HEK293 (cell line): ENCODE measurements around the gene PRKAG2.

Experiments
- CTCF ChIA-PET: fragments of 350-600 bp; formaldehyde crosslinking; extraction: SDS; loops from one replicate; lab custom pipeline; 2021; ENCODE audit warnings: antibody characterized with exemption; lab: Yijun Ruan, JAX
- POLR2A ChIA-PET: fragments of 300-600 bp; formaldehyde crosslinking; extraction: SDS; loops from one replicate; lab custom pipeline; 2020; ENCODE audit warnings: antibody characterized with exemption, inconsistent platforms; lab: Yijun Ruan, JAX
- H3K27ac ChIP-seq: fragments of 200-500 bp; sonication (Bioruptor generic); 2 replicates; pipeline ENCODE4 v1.5.1; 2014; ENCODE audit warnings: low read depth, low read length, control low read depth, inconsistent platforms; ENCODE audit errors: extremely low read depth
- H3K36me3 ChIP-seq, 2 experiments: fragments of 200-500 bp in 1 of 2; sonication (Bioruptor generic) in 1 of 2; 1 replicate in 1 of 2; 2 replicates in 1 of 2; pipeline ENCODE4 v1.5.1; 2014 to 2017; ENCODE audit warnings: inconsistent platforms in 2 of 2, low read length in 2 of 2; ENCODE audit not compliant: control insufficient read depth in 2 of 2, insufficient read depth in 1 of 2
- H3K4me1 ChIP-seq: fragments of 200-500 bp; sonication (Bioruptor generic); 2 replicates; pipeline ENCODE4 v1.5.1; 2014; ENCODE audit warnings: mild to moderate bottlenecking, low read length, inconsistent platforms; ENCODE audit not compliant: control insufficient read depth, insufficient read depth
- H3K4me3 ChIP-seq: 2 replicates; pipeline ENCODE4 v1.5.1; 2011; ENCODE audit warnings: low read depth, mild to moderate bottlenecking, control low read depth, low read length, moderate library complexity
- H3K9me3 ChIP-seq: fragments of 200-500 bp; sonication (Bioruptor generic); 2 replicates; pipeline ENCODE4 v1.5.1; 2014; ENCODE audit warnings: low read depth, low read length, inconsistent platforms; ENCODE audit not compliant: control insufficient read depth, insufficient read depth
- GFI1B ChIP-seq: fragments of 450-650 bp; formaldehyde crosslinking; IDR thresholded peaks from 2 replicates; pipeline ENCODE4 v1.5.1; 2016; ENCODE audit warnings: missing biosample characterization, missing genetic modification characterization
- GLI4 ChIP-seq: fragments of 450-650 bp; formaldehyde crosslinking; IDR thresholded peaks from 2 replicates; pipeline ENCODE4 v1.5.1; 2016; ENCODE audit warnings: missing biosample characterization, missing genetic modification characterization
- OSR2 ChIP-seq: fragments of 450-650 bp; formaldehyde crosslinking; IDR thresholded peaks from 2 replicates; pipeline ENCODE4 v1.5.1; 2016; ENCODE audit warnings: missing biosample characterization, missing genetic modification characterization
- PRDM1 ChIP-seq: fragments of 450-650 bp; formaldehyde crosslinking; IDR thresholded peaks from 2 replicates; pipeline ENCODE4; 2016; ENCODE audit warnings: missing biosample characterization, missing genetic modification characterization
- SCRT2 ChIP-seq: fragments of 450-650 bp; formaldehyde crosslinking; IDR thresholded peaks from 2 replicates; pipeline ENCODE4 v1.5.1; 2016; ENCODE audit warnings: missing biosample characterization, missing genetic modification characterization
- SP2 ChIP-seq: fragments of 450-650 bp; formaldehyde crosslinking; IDR thresholded peaks from 2 replicates; pipeline ENCODE4 v1.5.1; 2016; ENCODE audit warnings: missing biosample characterization, missing genetic modification characterization
- ZFP3 ChIP-seq: fragments of 450-650 bp; formaldehyde crosslinking; IDR thresholded peaks from 2 replicates; pipeline ENCODE4 v1.5.1; 2016; ENCODE audit warnings: low read depth, missing biosample characterization, missing genetic modification characterization
- ZNF132 ChIP-seq: fragments of 450-650 bp; formaldehyde crosslinking; IDR thresholded peaks from 2 replicates; pipeline ENCODE4 v1.5.1; 2017; ENCODE audit warnings: missing biosample characterization, missing genetic modification characterization, borderline replicate concordance
- ZNF16 ChIP-seq: fragments of 450-650 bp; formaldehyde crosslinking; IDR thresholded peaks from 2 replicates; pipeline ENCODE4 v1.5.1; 2016; ENCODE audit warnings: low read depth, missing biosample characterization, missing genetic modification characterization
- ZNF239 ChIP-seq: fragments of 450-650 bp; formaldehyde crosslinking; IDR thresholded peaks from 2 replicates; pipeline ENCODE4 v1.5.1; 2016; ENCODE audit warnings: missing biosample characterization, missing genetic modification characterization
- ZNF248 ChIP-seq: fragments of 450-650 bp; formaldehyde crosslinking; IDR thresholded peaks from 2 replicates; pipeline ENCODE4 v1.5.1; 2017; ENCODE audit warnings: missing biosample characterization, missing genetic modification characterization
- ZNF266 ChIP-seq: fragments of 450-650 bp; formaldehyde crosslinking; IDR thresholded peaks from 2 replicates; pipeline ENCODE4 v1.5.1; 2016; ENCODE audit warnings: missing biosample characterization, missing genetic modification characterization, low read depth
- ZNF416 ChIP-seq: fragments of 450-650 bp; formaldehyde crosslinking; IDR thresholded peaks from 2 replicates; pipeline ENCODE4 v1.5.1; 2016; ENCODE audit warnings: missing biosample characterization, missing genetic modification characterization
- ZNF501 ChIP-seq: fragments of 450-650 bp; formaldehyde crosslinking; IDR thresholded peaks from 2 replicates; pipeline ENCODE4 v1.5.1; 2016; ENCODE audit warnings: missing biosample characterization, missing genetic modification characterization
- ZNF571 ChIP-seq: fragments of 450-650 bp; formaldehyde crosslinking; IDR thresholded peaks from 2 replicates; pipeline ENCODE4 v1.5.0; 2017; ENCODE audit warnings: missing biosample characterization, missing genetic modification characterization
- ZNF596 ChIP-seq: fragments of 450-650 bp; IDR thresholded peaks from 2 replicates; pipeline ENCODE4 v1.5.0; 2018; ENCODE audit warnings: missing biosample characterization, mild to moderate bottlenecking, missing genetic modification characterization, moderate library complexity
- ZNF654 ChIP-seq: fragments of 450-650 bp; formaldehyde crosslinking; IDR thresholded peaks from 2 replicates; pipeline ENCODE4 v1.5.1; 2016; ENCODE audit warnings: low read depth, missing biosample characterization, missing genetic modification characterization
- TF ChIP-seq, protein P1 (sequence below): fragments of 450-650 bp; IDR thresholded peaks from 2 replicates; pipeline ENCODE4 v1.5.1; 2018; ENCODE audit warnings: missing biosample characterization, mild to moderate bottlenecking, missing genetic modification characterization
- TF ChIP-seq, protein P2 (sequence below): fragments of 450-650 bp; formaldehyde crosslinking; IDR thresholded peaks from 2 replicates; pipeline ENCODE4 v1.5.1; 2016; ENCODE audit warnings: missing biosample characterization, missing genetic modification characterization
- TF ChIP-seq, protein P3 (sequence below): fragments of 450-650 bp; formaldehyde crosslinking; IDR thresholded peaks from 2 replicates; pipeline ENCODE4 v1.5.1; 2016; ENCODE audit warnings: missing biosample characterization, missing genetic modification characterization
- TF ChIP-seq, protein P4 (sequence below): fragments of 450-650 bp; formaldehyde crosslinking; IDR thresholded peaks from 2 replicates; pipeline ENCODE4 v1.5.1; 2016; ENCODE audit warnings: missing biosample characterization, missing genetic modification characterization
- TF ChIP-seq, protein P5 (sequence below): fragments of 450-650 bp; formaldehyde crosslinking; IDR thresholded peaks from 2 replicates; pipeline ENCODE4 v1.5.1; 2016; ENCODE audit warnings: missing biosample characterization, missing genetic modification characterization

Gene PRKAG2

DNA sequence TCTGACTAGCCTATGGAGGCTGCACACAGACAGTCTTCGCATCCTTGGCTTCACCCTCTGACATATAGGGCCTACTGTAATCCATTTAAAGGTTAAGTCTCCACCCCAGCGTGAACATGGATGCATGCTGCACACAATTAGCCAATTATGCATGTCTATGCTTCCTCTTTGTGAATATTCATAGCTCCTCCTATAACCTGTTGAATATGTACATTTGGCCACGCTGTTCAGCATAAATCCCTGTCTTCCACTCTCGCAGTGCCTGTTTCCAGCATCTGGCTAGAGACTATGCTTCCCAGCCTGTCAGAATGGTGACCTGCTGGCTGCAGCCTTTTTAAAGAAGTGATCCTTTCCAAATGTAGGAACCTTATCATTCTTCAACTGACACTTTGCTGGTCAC, 106.7 kb downstream of the PRKAG2 start:
- Histone ChIP-seq H3K27ac (no peak overlapping the region), H3K36me3 (no peaks in the 10 kb centered on the region), H3K4me3 (no peak overlapping the region), H3K9me3 (no peaks in the 10 kb centered on the region), H3K4me1 (no peaks in the 10 kb centered on the region)
- POLR2A ChIA-PET, result no interaction called here
- peak; percentile 59; the same call in 1 of the 2 replicates for TF ChIP-seq SCRT2 (tag by site-specific recombination)
- no peak for TF ChIP-seq OSR2
- no peak for TF ChIP-seq ZNF248 (tag by site-specific recombination)
- no peak for TF ChIP-seq ZFP3
- TF ChIP-seq, protein P1, sequence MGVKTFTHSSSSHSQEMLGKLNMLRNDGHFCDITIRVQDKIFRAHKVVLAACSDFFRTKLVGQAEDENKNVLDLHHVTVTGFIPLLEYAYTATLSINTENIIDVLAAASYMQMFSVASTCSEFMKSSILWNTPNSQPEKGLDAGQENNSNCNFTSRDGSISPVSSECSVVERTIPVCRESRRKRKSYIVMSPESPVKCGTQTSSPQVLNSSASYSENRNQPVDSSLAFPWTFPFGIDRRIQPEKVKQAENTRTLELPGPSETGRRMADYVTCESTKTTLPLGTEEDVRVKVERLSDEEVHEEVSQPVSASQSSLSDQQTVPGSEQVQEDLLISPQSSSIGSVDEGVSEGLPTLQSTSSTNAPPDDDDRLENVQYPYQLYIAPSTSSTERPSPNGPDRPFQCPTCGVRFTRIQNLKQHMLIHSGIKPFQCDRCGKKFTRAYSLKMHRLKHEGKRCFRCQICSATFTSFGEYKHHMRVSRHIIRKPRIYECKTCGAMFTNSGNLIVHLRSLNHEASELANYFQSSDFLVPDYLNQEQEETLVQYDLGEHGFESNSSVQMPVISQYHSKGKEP (tag by site-specific recombination), result no peak
- CTCF ChIA-PET, result interaction anchor here (1.1 to 4.6 kb wide), 2 partner anchors 10 to 12 kb away, joined by 4 to 26 read pairs; no protein-coding TSS in a partner anchor

DNA sequence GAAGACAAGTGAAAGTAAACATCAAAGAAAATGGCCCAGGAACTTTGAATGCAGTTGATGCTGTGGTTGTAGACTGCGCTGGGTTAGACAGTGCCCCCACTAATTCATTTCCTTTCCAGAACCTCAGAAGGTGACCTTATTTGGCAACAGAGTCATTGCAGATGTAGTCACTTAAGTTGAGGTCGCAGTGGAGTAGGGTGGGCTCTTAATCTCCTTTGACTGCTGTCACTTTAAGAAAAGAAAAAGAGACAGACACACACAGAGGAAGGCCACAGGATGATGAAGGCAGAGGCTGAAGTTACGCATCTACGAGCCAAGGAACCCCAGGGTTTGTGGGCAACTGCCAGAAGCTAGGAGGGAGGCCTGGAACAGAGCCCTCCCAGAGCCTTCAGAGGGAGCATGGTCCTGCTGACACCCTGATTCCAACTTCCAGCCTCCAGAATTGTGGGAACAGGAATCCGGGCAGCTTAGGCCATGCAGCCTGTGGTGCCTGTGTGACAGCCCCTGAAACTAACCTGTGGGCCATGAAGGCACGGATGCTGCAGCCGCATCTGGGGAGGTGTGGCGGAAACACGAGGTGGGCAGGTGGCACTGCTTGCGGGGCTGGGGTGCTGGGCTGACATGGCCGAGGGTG, 107.6 kb downstream of the PRKAG2 start:
- Histone ChIP-seq H3K4me3 (no peak overlapping the region), H3K36me3 (no peaks in the 10 kb centered on the region), H3K4me1 (no peaks in the 10 kb centered on the region), H3K27ac (no peak overlapping the region), H3K9me3 (no peaks in the 10 kb centered on the region)
- CTCF ChIA-PET, result interaction anchor here (1.1 to 4.6 kb wide), 4 partner anchors 9 to 14 kb away, joined by 4 to 26 read pairs (median 18); no protein-coding TSS in a partner anchor
- POLR2A ChIA-PET, result no interaction called here
- TF ChIP-seq ZNF571 (tag by site-specific recombination) (no peak), PRDM1 (tag by site-specific recombination) (no peak), ZNF239 (tag by site-specific recombination) (no peak), SP2 (tag by site-specific recombination) (no peak), ZNF654 (tag by site-specific recombination) (no peak), ZNF132 (tag by site-specific recombination) (no peak), ZNF501 (tag by site-specific recombination) (no peak), ZNF596 (tag by site-specific recombination) (no peak), GLI4 (tag by site-specific recombination) (no peak), GFI1B (tag by site-specific recombination) (no peak), ZNF16 (tag by site-specific recombination) (no peak), ZNF416 (tag by site-specific recombination) (no peak), ZNF266 (tag by site-specific recombination) (no peak)
- TF ChIP-seq, protein P2, sequence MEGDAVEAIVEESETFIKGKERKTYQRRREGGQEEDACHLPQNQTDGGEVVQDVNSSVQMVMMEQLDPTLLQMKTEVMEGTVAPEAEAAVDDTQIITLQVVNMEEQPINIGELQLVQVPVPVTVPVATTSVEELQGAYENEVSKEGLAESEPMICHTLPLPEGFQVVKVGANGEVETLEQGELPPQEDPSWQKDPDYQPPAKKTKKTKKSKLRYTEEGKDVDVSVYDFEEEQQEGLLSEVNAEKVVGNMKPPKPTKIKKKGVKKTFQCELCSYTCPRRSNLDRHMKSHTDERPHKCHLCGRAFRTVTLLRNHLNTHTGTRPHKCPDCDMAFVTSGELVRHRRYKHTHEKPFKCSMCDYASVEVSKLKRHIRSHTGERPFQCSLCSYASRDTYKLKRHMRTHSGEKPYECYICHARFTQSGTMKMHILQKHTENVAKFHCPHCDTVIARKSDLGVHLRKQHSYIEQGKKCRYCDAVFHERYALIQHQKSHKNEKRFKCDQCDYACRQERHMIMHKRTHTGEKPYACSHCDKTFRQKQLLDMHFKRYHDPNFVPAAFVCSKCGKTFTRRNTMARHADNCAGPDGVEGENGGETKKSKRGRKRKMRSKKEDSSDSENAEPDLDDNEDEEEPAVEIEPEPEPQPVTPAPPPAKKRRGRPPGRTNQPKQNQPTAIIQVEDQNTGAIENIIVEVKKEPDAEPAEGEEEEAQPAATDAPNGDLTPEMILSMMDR (tag by site-specific recombination), result no peak
- TF ChIP-seq, protein P3, sequence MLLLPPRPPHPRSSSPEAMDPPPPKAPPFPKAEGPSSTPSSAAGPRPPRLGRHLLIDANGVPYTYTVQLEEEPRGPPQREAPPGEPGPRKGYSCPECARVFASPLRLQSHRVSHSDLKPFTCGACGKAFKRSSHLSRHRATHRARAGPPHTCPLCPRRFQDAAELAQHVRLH (tag by site-specific recombination), result no peak
- TF ChIP-seq, protein P4, sequence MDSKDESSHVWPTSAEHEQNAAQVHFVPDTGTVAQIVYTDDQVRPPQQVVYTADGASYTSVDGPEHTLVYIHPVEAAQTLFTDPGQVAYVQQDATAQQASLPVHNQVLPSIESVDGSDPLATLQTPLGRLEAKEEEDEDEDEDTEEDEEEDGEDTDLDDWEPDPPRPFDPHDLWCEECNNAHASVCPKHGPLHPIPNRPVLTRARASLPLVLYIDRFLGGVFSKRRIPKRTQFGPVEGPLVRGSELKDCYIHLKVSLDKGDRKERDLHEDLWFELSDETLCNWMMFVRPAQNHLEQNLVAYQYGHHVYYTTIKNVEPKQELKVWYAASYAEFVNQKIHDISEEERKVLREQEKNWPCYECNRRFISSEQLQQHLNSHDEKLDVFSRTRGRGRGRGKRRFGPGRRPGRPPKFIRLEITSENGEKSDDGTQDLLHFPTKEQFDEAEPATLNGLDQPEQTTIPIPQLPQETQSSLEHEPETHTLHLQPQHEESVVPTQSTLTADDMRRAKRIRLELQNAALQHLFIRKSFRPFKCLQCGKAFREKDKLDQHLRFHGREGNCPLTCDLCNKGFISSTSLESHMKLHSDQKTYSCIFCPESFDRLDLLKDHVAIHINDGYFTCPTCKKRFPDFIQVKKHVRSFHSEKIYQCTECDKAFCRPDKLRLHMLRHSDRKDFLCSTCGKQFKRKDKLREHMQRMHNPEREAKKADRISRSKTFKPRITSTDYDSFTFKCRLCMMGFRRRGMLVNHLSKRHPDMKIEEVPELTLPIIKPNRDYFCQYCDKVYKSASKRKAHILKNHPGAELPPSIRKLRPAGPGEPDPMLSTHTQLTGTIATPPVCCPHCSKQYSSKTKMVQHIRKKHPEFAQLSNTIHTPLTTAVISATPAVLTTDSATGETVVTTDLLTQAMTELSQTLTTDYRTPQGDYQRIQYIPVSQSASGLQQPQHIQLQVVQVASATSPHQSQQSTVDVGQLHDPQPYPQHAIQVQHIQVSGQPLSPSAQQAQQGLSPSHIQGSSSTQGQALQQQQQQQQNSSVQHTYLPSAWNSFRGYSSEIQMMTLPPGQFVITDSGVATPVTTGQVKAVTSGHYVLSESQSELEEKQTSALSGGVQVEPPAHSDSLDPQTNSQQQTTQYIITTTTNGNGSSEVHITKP, result no peak
- TF ChIP-seq, protein P5, sequence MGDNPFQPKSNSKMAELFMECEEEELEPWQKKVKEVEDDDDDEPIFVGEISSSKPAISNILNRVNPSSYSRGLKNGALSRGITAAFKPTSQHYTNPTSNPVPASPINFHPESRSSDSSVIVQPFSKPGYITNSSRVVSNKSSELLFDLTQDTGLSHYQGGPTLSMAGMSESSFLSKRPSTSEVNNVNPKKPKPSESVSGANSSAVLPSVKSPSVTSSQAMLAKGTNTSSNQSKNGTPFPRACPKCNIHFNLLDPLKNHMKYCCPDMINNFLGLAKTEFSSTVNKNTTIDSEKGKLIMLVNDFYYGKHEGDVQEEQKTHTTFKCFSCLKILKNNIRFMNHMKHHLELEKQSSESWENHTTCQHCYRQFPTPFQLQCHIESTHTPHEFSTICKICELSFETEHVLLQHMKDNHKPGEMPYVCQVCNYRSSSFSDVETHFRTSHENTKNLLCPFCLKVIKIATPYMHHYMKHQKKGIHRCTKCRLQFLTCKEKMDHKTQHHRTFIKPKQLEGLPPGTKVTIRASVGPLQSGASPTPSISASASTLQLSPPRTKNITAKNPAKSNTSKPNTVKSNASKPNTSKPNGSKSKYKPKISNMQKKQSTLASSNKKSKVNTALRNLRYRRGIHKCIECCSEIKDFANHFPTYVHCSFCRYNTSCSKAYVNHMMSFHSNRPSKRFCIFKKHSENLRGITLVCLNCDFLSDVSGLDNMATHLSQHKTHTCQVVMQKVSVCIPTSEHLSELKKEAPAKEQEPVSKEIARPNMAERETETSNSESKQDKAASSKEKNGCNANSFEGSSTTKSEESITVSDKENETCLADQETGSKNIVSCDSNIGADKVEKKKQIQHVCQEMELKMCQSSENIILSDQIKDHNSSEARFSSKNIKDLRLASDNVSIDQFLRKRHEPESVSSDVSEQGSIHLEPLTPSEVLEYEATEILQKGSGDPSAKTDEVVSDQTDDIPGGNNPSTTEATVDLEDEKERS (tag by site-specific recombination), result no peak
